ENCODE results near the gene BCL2L15.

DNA sequence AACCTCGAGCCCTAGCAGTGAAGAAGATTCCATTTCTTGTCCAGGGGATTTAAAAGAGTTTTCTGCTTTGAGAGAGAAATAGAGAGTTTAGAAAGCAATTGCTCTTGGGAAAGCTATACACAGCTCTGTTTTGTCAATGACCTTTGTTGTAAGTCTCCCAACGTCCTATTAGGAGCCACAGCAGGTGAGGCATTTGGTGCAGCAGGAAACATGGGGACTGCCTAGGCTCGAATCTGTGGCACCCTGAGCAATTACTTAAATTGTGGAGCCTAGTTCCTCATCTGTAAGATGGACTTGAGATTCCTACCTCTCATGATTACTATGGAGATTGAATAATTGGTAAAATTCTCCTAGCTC, 25.9 kb upstream of the BCL2L15 start:
- TF ChIP-seq, protein P1, sequence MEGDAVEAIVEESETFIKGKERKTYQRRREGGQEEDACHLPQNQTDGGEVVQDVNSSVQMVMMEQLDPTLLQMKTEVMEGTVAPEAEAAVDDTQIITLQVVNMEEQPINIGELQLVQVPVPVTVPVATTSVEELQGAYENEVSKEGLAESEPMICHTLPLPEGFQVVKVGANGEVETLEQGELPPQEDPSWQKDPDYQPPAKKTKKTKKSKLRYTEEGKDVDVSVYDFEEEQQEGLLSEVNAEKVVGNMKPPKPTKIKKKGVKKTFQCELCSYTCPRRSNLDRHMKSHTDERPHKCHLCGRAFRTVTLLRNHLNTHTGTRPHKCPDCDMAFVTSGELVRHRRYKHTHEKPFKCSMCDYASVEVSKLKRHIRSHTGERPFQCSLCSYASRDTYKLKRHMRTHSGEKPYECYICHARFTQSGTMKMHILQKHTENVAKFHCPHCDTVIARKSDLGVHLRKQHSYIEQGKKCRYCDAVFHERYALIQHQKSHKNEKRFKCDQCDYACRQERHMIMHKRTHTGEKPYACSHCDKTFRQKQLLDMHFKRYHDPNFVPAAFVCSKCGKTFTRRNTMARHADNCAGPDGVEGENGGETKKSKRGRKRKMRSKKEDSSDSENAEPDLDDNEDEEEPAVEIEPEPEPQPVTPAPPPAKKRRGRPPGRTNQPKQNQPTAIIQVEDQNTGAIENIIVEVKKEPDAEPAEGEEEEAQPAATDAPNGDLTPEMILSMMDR (IDR thresholded peaks at IDR 0.05): no peak
- no peak for TF ChIP-seq POLR2A (IDR thresholded peaks at IDR 0.05)

Data from prostate gland (tissue), 2 donors.